Keratinocyte (primary cell): ENCODE data around the gene ANGPT4. TPM values are rescaled to one million over a fixed set of nuclear protein-coding genes. Genes with fewer than 3 reads are reported as not detected.

Experiments
- DNase-seq: peaks from one replicate; pipeline ENCODE4 v3.0.0-alpha.2; 2011; ENCODE audit warnings: low read depth, missing footprints, low spot score
- FAIRE-seq: peaks from 2 replicates; lab custom pipeline; 2011; peaks lifted over from hg19 to GRCh38; lab: Jason Lieb, UNC
- H2AFZ ChIP-seq: 2 replicates; pipeline ENCODE4 v1.6.0; 2012; ENCODE audit warnings: low read length, control low read depth, inconsistent platforms; ENCODE audit not compliant: control insufficient read depth
- H3K27ac ChIP-seq: 2 replicates; pipeline ENCODE4 v1.5.1; 2011; ENCODE audit warnings: low read length; ENCODE audit not compliant: control insufficient read depth, insufficient read depth
- H3K27me3 ChIP-seq: 3 replicates; pipeline ENCODE4 v1.6.0; 2011; ENCODE audit warnings: low read length; ENCODE audit not compliant: control insufficient read depth, insufficient read depth; ENCODE audit errors: extremely low read depth
- H3K36me3 ChIP-seq, 2 experiments: 2 replicates in 1 of 2; 3 replicates in 1 of 2; pipeline ENCODE4 v1.5.1; 2011; ENCODE audit warnings: low read length in 2 of 2, mild to moderate bottlenecking in 1 of 2; ENCODE audit not compliant: control insufficient read depth in 2 of 2, insufficient read depth in 2 of 2; ENCODE audit errors: extremely low read depth in 1 of 2
- H3K4me1 ChIP-seq: 3 replicates; pipeline ENCODE4 v1.5.1; 2011; ENCODE audit warnings: low read length; ENCODE audit not compliant: control insufficient read depth, insufficient read depth; ENCODE audit errors: extremely low read depth
- H3K4me2 ChIP-seq: 3 replicates; pipeline ENCODE4 v1.6.0; 2011; ENCODE audit warnings: low read depth, low read length; ENCODE audit not compliant: control insufficient read depth, insufficient read depth; ENCODE audit errors: extremely low read depth
- H3K4me3 ChIP-seq, 3 experiments: fragments of 200-600 bp in 1 of 3; sonication (generic) in 1 of 3; 2 replicates in 2 of 3; 3 replicates in 1 of 3; pipeline ENCODE4 v1.5.1; 2011 to 2016; ENCODE audit warnings: low read length in 3 of 3, mild to moderate bottlenecking in 3 of 3, control low read depth in 2 of 3, inconsistent platforms in 1 of 3, low read depth in 1 of 3, mixed read lengths in 1 of 3, mixed run types in 1 of 3, moderate library complexity in 1 of 3; ENCODE audit not compliant: control insufficient read depth in 2 of 3, insufficient read depth in 2 of 3; ENCODE audit errors: extremely low read depth in 1 of 3
- H3K79me2 ChIP-seq: 2 replicates; pipeline ENCODE4 v1.6.0; 2012; ENCODE audit warnings: low read length; ENCODE audit not compliant: control insufficient read depth, insufficient read depth
- H3K9ac ChIP-seq: 3 replicates; pipeline ENCODE4 v1.6.0; 2011; ENCODE audit warnings: low read length; ENCODE audit not compliant: control insufficient read depth, insufficient read depth; ENCODE audit errors: extremely low read depth
- H3K9me1 ChIP-seq: 3 replicates; pipeline ENCODE4 v1.6.0; 2011; ENCODE audit warnings: low read length; ENCODE audit not compliant: control insufficient read depth, insufficient read depth; ENCODE audit errors: extremely low read depth
- H3K9me3 ChIP-seq: 2 replicates; pipeline ENCODE4 v1.5.1; 2012; ENCODE audit warnings: low read depth, low read length; ENCODE audit not compliant: control insufficient read depth
- H4K20me1 ChIP-seq: 3 replicates; pipeline ENCODE4 v1.6.0; 2011; ENCODE audit warnings: low read length; ENCODE audit not compliant: control insufficient read depth, insufficient read depth; ENCODE audit errors: extremely low read depth
- EZH2 ChIP-seq: IDR thresholded peaks from one replicate; pipeline ENCODE4 v1.6.1; 2012; ENCODE audit warnings: inconsistent platforms, mild to moderate bottlenecking, low read length, moderate library complexity
- dilution Hi-C: fragments of 300-500 bp; cut with MboI; formaldehyde crosslinking; loops from one replicate; pipeline ENCODE4 v1.7.0; 2020; ENCODE audit warnings: low sequenced_read_pairs; ENCODE audit not compliant: extremely low pct_ligation_motif_present
- polyA plus RNA-seq, 5 experiments: library from polyadenylated mRNA; depleted of rRNA in 3 of 5; stranded (reverse) in 3 of 5; stranded (forward) in 1 of 5; unstranded in 1 of 5; fragments of >200 nt; gene quantifications; 1 replicate in 1 of 5; 2 replicates in 3 of 5; 3 replicates in 1 of 5; pipeline versions ENCODE4 v1.2.1 to v1.2.3, GENCODE V29; 2011 to 2012; ENCODE audit warnings: missing spikeins in 2 of 5, low read depth in 1 of 5, low replicate concordance in 1 of 5
- TF ChIP-seq, protein P1 (sequence below), 3 experiments: IDR thresholded peaks in 1 of 3; conservative IDR thresholded peaks in 1 of 3; optimal IDR thresholded peaks in 1 of 3; 2 replicates in 2 of 3; 3 replicates in 1 of 3; pipeline versions ENCODE3 to v1.5.1; 2011; ENCODE audit warnings: low read length in 3 of 3, mild to moderate bottlenecking in 3 of 3, moderate library complexity in 2 of 3, control low read depth in 1 of 3, inconsistent platforms in 1 of 3; ENCODE audit not compliant: insufficient read depth in 2 of 3; ENCODE audit errors: extremely low read depth in 1 of 3

ANGPT4 gene
- polyA plus RNA-seq, 1 donor (not counting 4 experiments of a cell fraction or from before 2014, with no cell fraction given), result not detected

DNA sequence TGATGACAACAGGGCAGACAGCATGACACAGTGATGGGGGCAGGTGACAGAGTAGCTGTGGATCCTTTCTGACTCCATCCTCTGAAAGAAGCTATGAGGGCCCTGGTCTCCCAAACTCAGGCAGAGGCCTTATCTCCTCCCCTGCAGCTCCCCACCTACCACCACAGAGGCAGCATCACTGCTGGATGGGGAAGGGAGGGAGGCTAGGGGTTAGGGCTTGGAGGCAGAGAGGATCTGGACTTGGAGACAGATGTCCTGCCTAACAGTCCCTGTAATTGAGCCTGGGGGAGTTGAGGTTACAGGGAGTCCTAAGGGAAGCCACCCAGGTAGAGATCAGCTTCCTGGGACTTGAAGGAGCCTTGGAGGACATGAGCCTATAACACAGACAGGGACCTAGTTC lies 44.7 kb downstream of the ANGPT4 start:
- no peak overlapping the region for H3K9ac ChIP-seq
- FAIRE-seq, result no peak

DNA sequence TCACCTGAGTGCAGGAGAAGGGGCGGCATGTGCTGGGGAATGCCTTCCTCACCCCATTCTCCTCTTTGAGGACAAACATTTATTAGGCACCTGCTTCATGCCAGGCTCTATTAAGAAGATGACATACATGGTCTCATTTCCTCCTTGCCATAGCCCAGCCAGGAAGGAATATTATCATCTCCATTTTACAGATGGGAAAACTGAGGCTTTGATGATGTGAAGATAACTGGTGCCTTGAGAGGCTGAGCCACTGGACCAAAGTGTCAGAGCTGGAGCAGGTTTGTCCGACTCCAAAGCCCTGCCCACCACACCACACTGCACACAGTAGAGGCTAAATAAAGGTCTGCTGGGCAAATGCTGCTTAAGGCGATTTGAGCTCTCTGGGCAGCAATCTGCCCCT lies 45.4 kb downstream of the ANGPT4 start:
- no peak overlapping the region for H3K9ac ChIP-seq
- H3K4me3 ChIP-seq, result no peak overlapping the region
- H3K27ac ChIP-seq, result no peak overlapping the region
- no peaks in the 10 kb centered on the region for H3K9me3 ChIP-seq
- peaks cover 2% of the 10 kb centered on the region for H4K20me1 ChIP-seq
- TF ChIP-seq, protein P1, sequence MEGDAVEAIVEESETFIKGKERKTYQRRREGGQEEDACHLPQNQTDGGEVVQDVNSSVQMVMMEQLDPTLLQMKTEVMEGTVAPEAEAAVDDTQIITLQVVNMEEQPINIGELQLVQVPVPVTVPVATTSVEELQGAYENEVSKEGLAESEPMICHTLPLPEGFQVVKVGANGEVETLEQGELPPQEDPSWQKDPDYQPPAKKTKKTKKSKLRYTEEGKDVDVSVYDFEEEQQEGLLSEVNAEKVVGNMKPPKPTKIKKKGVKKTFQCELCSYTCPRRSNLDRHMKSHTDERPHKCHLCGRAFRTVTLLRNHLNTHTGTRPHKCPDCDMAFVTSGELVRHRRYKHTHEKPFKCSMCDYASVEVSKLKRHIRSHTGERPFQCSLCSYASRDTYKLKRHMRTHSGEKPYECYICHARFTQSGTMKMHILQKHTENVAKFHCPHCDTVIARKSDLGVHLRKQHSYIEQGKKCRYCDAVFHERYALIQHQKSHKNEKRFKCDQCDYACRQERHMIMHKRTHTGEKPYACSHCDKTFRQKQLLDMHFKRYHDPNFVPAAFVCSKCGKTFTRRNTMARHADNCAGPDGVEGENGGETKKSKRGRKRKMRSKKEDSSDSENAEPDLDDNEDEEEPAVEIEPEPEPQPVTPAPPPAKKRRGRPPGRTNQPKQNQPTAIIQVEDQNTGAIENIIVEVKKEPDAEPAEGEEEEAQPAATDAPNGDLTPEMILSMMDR (optimal IDR thresholded peaks at IDR 0.05 in 1 of 3, IDR thresholded peaks at IDR 0.05 in 1 of 3, conservative IDR thresholded peaks at IDR 0.05 in 1 of 3; ENCODE audit: extremely low read depth in 1 of 3, insufficient read depth in 2 of 3, low read length in 3 of 3), result no peak
- TF ChIP-seq EZH2, result no peak
- peaks cover 10% of the 10 kb centered on the region for H3K27me3 ChIP-seq
- dilution Hi-C loops, result no loop called here
- no peak overlapping the region for H3K4me2 ChIP-seq
- peaks cover 7% of the 10 kb centered on the region for H3K4me1 ChIP-seq
- FAIRE-seq, result no peak
- H3K9me1 ChIP-seq, result no peaks in the 10 kb centered on the region
- no peak overlapping the region for H2AFZ ChIP-seq
- no peak for DNase-seq
- no peaks in the 10 kb centered on the region for H3K79me2 ChIP-seq
- H3K36me3 ChIP-seq, result no peaks in the 10 kb centered on the region

More for the DNA sequence above, 44.7 kb downstream of the ANGPT4 start:
- dilution Hi-C loops, result no loop called here
- Histone ChIP-seq H4K20me1 (peaks cover 2% of the 10 kb centered on the region), H3K27me3 (peaks cover 10% of the 10 kb centered on the region), H3K4me3 (no peak overlapping the region), H3K4me1 (peaks cover 7% of the 10 kb centered on the region), H3K9me1 (no peaks in the 10 kb centered on the region), H3K4me2 (no peak overlapping the region), H3K27ac (no peak overlapping the region), H3K36me3 (no peaks in the 10 kb centered on the region), H3K9me3 (no peaks in the 10 kb centered on the region), H3K79me2 (no peaks in the 10 kb centered on the region), H2AFZ (no peak overlapping the region)
- DNase-seq, result no peak
- TF ChIP-seq, protein P1 (optimal IDR thresholded peaks at IDR 0.05 in 1 of 3, IDR thresholded peaks at IDR 0.05 in 1 of 3, conservative IDR thresholded peaks at IDR 0.05 in 1 of 3; ENCODE audit: extremely low read depth in 1 of 3, insufficient read depth in 2 of 3, low read length in 3 of 3), result no peak
- TF ChIP-seq EZH2, result no peak
